HL-60 (cell line): ENCODE data around the gene CACNA2D3.

ENCODE experiments used
- DNase-seq, 2 experiments: peaks; one replicate each; pipeline ENCODE4 v3.0.0-alpha.2; 2010 to 2020; ENCODE audit warnings: low read depth in 1 of 2, low spot score in 1 of 2
- H3K27ac ChIP-seq: fragments of 250-450 bp; sonication (Bioruptor Pico); replicated peaks from 2 replicates; pipeline ENCODE4 v1.5.1; 2020; ENCODE audit warnings: mild to moderate bottlenecking, moderate library complexity
- H3K27me3 ChIP-seq: fragments of 250-450 bp; sonication (Bioruptor Pico); 2 replicates; pipeline ENCODE4 v1.5.1; 2021; ENCODE audit warnings: mild to moderate bottlenecking, moderate library complexity; ENCODE audit not compliant: insufficient read depth, poor library complexity, severe bottlenecking
- H3K4me3 ChIP-seq: replicated peaks from 2 replicates; pipeline ENCODE4 v1.5.1; 2011; ENCODE audit warnings: mild to moderate bottlenecking, control low read depth, low read length; ENCODE audit not compliant: insufficient read depth
- GABPA ChIP-seq: IDR thresholded peaks from 2 replicates; pipeline ENCODE4 v1.6.1; 2012; ENCODE audit warnings: low read depth
- POLR2AphosphoS5 ChIP-seq: IDR thresholded peaks from 2 replicates; pipeline ENCODE4 v1.6.1; 2012; ENCODE audit warnings: low read depth
- SPI1 ChIP-seq: IDR thresholded peaks from 2 replicates; pipeline ENCODE4 v1.6.1; 2012; ENCODE audit warnings: low read depth, mild to moderate bottlenecking, borderline replicate concordance
- TF ChIP-seq, protein P1 (sequence below): IDR thresholded peaks from one replicate; pipeline ENCODE4 v1.5.1; 2011; ENCODE audit warnings: low read length, control low read depth, inconsistent platforms; ENCODE audit not compliant: insufficient read depth
- TF ChIP-seq, protein P2 (sequence below): IDR thresholded peaks from 2 replicates; pipeline ENCODE4 v1.6.1; 2012; ENCODE audit warnings: low read depth; ENCODE audit not compliant: insufficient replicate concordance

CACNA2D3 gene

DNA sequence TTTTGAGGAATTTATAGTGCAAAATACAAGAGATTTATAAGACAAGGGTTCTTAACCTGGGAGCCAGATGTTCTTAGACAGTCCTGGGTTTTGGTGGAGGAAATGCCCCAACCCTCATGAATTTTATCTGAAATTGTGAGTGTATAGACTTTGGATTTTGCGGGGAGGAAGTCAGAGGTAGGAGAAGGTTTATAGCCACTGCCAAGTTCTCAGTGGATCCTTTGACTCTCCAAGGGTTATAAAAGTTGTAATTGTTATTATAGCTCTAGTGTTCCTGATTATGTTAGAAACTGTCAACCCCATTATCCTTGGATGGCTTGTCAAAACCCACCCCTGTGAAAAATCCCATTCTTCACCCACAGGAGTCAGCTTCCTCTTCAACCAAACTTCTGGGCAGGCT is 621.9 kb downstream of the CACNA2D3 start:
- TF ChIP-seq, protein P1, sequence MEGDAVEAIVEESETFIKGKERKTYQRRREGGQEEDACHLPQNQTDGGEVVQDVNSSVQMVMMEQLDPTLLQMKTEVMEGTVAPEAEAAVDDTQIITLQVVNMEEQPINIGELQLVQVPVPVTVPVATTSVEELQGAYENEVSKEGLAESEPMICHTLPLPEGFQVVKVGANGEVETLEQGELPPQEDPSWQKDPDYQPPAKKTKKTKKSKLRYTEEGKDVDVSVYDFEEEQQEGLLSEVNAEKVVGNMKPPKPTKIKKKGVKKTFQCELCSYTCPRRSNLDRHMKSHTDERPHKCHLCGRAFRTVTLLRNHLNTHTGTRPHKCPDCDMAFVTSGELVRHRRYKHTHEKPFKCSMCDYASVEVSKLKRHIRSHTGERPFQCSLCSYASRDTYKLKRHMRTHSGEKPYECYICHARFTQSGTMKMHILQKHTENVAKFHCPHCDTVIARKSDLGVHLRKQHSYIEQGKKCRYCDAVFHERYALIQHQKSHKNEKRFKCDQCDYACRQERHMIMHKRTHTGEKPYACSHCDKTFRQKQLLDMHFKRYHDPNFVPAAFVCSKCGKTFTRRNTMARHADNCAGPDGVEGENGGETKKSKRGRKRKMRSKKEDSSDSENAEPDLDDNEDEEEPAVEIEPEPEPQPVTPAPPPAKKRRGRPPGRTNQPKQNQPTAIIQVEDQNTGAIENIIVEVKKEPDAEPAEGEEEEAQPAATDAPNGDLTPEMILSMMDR, result no peak
- no peak for TF ChIP-seq POLR2AphosphoS5
- TF ChIP-seq GABPA, result no peak
- TF ChIP-seq SPI1, result no peak
- DNase-seq, result no peak
- Histone ChIP-seq H3K4me3 (no peak overlapping the region), H3K27me3 (no peaks in the 10 kb centered on the region), H3K27ac (no peak overlapping the region)

DNA sequence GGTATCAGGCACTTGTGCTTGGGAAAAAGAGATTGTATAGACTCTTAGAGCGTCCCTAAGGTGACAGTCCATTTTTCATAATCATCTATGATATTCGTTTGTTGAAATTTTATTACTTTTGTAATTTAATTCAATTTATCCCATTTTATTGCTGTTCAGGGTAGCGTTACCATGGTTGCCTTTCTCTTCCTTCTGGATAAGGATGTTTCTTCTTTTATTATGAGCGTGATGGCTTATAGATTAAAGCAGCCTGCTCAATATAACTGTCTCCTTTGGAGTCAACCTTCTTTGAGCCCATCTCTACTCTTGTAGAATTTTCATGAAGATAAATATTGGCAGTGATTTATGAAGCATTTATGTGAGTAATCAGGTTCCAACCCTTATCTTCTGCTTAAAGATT is 623.5 kb downstream of the CACNA2D3 start:
- H3K27me3 ChIP-seq, result no peaks in the 10 kb centered on the region
- TF ChIP-seq, protein P1, result no peak
- TF ChIP-seq, protein P2, sequence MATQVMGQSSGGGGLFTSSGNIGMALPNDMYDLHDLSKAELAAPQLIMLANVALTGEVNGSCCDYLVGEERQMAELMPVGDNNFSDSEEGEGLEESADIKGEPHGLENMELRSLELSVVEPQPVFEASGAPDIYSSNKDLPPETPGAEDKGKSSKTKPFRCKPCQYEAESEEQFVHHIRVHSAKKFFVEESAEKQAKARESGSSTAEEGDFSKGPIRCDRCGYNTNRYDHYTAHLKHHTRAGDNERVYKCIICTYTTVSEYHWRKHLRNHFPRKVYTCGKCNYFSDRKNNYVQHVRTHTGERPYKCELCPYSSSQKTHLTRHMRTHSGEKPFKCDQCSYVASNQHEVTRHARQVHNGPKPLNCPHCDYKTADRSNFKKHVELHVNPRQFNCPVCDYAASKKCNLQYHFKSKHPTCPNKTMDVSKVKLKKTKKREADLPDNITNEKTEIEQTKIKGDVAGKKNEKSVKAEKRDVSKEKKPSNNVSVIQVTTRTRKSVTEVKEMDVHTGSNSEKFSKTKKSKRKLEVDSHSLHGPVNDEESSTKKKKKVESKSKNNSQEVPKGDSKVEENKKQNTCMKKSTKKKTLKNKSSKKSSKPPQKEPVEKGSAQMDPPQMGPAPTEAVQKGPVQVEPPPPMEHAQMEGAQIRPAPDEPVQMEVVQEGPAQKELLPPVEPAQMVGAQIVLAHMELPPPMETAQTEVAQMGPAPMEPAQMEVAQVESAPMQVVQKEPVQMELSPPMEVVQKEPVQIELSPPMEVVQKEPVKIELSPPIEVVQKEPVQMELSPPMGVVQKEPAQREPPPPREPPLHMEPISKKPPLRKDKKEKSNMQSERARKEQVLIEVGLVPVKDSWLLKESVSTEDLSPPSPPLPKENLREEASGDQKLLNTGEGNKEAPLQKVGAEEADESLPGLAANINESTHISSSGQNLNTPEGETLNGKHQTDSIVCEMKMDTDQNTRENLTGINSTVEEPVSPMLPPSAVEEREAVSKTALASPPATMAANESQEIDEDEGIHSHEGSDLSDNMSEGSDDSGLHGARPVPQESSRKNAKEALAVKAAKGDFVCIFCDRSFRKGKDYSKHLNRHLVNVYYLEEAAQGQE, result no peak
- TF ChIP-seq GABPA (no peak), POLR2AphosphoS5 (no peak), SPI1 (no peak)
- no peak overlapping the region for H3K4me3 ChIP-seq
- no peak for DNase-seq
- no peak overlapping the region for H3K27ac ChIP-seq

DNA sequence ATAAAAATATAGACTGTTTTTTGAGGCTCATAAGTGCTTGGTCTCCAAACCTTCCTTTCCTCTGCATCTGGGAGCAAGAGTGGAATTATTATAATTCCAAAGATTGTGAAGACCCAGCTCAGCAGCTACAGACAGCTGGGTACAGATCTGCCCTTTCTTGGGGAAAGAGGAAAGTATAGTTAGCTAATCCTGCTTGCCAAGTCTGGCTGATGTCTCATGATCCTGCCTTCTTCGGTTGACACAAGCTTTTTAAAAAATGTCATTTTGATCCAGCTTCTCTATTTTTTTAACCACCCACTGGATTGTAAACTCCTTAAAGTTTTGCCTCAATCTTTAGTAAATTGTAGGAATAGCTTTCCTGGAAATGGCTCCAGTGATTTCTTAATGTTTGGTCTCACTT is 624.4 kb downstream of the CACNA2D3 start:
- DNase-seq, result no peak
- TF ChIP-seq, protein P2, result no peak
- TF ChIP-seq, protein P1, result no peak
- TF ChIP-seq SPI1 (no peak), GABPA (no peak)
- Histone ChIP-seq H3K4me3 (no peak overlapping the region), H3K27me3 (no peaks in the 10 kb centered on the region), H3K27ac (no peak overlapping the region)

DNA sequence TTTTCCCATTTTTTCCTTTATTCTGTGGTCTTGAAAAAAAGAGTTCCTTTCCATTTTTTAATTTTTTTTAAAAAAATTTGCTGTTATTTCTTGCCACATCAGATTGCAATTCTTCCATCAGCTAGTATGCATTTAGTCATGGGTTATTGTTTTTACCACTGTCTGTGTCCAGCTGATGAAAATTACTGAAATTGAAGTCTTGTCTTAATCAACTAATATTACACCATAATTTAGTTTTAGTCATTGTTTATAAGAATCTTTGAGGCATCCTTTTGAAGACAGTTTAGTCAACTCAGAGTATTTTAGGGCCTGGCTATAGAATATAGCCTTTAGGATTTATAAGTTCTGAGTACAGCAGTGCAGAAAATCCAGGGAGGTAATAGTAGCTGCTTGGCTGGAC is 633.4 kb downstream of the CACNA2D3 start:
- no peak for DNase-seq

More for the DNA sequence above, 633.4 kb downstream of the CACNA2D3 start:
- TF ChIP-seq POLR2AphosphoS5 (no peak), GABPA (no peak), SPI1 (no peak)
- TF ChIP-seq, protein P2, result no peak
- TF ChIP-seq, protein P1, result no peak
- no peak overlapping the region for H3K4me3 ChIP-seq
- H3K27ac ChIP-seq, result no peak overlapping the region
- no peaks in the 10 kb centered on the region for H3K27me3 ChIP-seq
